GM21786 (cell line): ENCODE measurements around the gene MRGPRX4.
"Not testable (repeated sequence)": the region's sequence is repeated elsewhere in the genome, so short reads cannot be mapped to it uniquely, and the experiment has no call there.

ENCODE experiments used
- ATAC-seq: cut with Tn5 transposase; IDR thresholded peaks from one replicate; pipeline ENCODE4 v1.9.1; 2021; ENCODE audit not compliant: unreplicated experiment

The MRGPRX4 gene

DNA sequence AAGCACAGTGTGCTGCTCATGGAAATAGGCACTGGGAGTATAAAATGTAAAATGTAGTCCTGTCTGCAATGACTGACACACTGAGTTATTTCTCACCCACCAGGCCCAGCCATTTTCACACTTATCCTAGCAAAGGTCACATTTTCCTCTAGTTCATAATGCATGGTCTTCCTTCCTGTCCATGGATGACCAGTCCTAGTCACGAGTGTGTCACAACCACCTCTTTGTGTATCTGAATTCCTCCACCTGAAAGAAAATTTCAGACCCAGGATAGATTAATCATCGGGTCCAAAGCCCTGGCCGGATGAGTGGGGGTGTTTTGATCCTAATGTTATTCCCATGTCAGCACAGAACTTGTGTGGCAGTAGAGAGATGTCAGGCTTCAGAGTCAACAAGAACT is at the start of gene MRGPRX4:
Gene MRGPRX4, plus strand, starts transcription at position 172 of the 400 bp plus-strand sequence. CDS start 420 bp downstream, outside the sequence.
- no peak for ATAC-seq

DNA sequence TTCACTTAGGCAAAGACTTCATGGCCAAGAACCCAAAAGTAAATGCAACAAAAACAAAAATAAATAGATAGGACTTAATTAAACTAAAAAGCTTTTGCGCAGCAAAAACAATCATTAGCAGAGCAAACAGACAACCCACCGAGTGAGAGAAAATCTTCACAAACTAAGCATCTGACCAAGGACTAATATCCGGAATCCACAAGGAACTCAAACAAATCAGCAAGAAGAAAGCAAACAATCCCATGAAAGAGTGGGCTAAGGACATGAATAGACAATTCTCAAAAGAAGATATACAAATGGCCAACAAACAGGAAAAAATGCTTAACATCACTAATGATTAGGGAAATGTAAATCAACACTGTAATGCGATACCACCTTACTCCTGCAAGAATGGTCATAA is 41.5 kb upstream of the MRGPRX4 start:
- not testable (repeated sequence) for ATAC-seq

DNA sequence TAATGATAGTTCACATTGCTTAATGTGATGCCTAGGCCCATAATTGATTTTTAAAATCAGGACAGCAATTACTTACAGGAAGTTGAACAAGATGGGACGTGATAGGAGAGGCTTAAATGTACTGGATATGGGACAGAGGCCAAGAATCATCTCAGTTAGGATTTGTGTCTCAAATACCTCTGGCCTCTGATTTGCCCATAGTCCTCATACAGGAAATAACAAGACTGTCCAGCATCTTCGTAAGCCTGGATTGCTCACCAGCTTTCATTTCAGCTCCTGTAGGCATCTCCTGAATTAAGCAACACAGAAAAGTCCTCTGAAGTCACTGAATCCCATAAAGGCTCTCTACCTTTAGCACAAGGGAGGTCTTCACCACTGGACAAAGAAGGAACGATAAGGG is 40.3 kb upstream of the MRGPRX4 start, which contains the start of gene MRGPRX3:
Gene MRGPRX3, plus strand, starts transcription at position 231 of the 400 bp plus-strand sequence. CDS start 4,632 bp downstream, outside the sequence.
- no peak for ATAC-seq

DNA sequence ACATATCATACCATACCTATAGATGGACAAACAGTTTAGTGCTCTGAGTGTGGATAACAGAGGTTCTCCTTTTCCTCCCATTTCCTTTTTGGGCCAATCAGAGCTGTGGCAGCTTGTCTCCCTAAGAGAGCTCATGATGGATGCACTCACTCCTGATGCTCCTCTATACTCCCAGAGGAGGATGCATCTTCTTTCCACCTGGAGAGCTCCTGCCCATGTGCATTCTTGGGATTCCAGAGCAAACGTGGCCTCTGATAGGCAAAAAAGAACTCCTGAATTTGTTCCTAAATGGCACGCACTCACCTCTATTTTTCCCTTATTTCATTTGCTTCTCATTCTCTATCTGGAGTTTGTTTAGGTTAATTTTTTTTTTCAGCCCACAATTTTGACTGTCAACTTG is 37.3 kb upstream of the MRGPRX4 start:
- no peak for ATAC-seq

DNA sequence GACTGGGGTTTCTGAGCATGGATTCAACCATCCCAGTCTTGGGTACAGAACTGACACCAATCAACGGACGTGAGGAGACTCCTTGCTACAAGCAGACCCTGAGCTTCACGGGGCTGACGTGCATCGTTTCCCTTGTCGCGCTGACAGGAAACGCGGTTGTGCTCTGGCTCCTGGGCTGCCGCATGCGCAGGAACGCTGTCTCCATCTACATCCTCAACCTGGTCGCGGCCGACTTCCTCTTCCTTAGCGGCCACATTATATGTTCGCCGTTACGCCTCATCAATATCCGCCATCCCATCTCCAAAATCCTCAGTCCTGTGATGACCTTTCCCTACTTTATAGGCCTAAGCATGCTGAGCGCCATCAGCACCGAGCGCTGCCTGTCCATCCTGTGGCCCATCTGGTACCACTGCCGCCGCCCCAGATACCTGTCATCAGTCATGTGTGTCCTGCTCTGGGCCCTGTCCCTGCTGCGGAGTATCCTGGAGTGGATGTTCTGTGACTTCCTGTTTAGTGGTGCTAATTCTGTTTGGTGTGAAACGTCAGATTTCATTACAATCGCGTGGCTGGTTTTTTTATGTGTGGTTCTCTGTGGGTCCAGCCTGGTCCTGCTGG is 35.3 kb upstream of the MRGPRX4 start:
- ATAC-seq: no peak

DNA sequence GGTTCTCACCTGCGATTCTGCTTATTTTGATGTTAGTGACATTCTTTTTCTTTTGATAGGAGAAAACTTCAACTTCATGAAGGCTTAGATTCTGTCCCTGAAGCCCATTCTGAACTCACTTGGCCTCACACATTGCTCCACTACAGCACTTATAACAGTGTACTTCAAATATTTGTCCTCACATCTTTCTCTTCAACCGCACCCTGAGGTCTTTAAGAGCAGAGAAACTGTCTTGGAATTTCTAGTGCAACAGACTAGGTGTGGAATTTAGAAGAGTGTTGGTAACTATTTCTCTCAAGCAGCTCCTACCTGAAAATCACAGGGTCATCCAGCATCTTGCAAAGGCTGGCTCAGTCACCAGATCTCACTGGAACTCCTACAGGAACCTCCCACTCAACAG is 32.5 kb upstream of the MRGPRX4 start:
- no peak for ATAC-seq

DNA sequence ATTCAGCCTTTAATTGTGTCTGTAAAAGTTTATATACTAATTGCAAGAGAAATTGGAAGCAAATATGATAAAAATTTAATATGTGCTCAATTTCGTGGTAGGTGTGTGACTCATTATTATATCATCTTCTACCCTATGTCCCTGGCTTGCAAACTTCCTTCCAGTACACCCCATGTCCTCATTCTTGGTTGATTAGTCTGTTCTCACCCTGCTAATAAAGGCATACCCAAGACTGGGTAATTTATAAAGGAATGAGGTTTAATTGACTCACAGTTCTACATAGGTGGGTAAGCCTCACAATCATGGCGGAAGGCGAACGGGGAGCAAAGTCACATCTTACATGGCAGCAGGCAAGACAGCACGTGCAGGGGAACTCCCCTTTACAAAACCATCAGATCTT is 28.4 kb upstream of the MRGPRX4 start:
- ATAC-seq: no peak

DNA sequence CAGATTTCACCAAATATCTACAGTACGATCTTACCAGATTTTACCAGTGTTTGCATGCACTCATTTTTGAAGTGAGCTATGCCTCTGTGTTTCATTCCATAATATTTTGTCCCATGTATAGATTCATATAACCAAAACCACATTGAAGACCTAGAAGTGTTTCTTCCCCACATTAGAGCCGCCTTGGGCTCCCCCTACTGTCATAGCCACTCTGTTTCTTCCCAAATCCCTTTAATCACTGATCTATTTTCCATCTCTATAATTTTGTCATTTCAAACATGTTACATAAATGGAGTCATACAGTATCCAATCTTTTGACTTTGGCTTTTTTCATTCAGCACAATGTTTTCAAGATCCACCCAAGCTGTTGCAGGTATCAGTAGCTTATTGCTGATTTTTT is 27.6 kb upstream of the MRGPRX4 start:
- ATAC-seq: no peak

DNA sequence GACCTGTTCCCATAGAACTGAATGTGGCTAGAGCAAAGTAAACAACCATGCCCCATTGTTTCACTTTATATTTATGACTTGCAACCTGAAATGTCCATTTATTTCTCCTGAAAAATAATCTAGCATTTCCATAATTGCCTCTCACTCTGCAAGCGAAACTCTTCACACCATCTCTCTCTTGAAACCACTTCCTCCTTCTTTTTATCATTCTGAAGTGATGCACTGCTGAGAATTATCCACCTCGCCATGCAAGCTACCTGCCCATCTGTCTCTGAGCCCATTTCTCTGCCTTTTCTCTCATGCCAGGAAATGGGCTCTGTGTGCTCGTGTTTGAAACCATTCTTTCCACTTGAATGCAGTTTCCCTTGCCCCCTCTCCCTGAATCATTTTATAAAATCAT is 26.8 kb upstream of the MRGPRX4 start:
- ATAC-seq: no peak

DNA sequence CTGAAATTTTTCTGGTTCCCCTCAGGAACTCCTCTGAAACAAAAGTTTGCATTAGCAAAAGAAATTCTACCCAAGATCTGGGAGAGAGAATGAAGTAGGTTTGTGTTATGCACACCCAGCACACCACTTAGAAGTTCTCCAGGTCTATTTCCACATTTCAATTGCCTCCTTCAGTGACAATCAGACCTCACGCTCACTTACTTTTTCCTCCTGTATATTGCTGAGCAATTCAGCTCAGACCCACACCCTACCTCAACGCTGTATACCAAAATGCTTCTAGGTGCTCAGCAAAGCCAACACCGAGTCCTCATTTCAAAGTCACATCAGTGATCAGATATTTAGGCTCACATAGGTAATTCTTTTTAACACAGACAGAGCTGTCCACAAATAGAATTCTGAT is 21.1 kb upstream of the MRGPRX4 start:
- no peak for ATAC-seq

DNA sequence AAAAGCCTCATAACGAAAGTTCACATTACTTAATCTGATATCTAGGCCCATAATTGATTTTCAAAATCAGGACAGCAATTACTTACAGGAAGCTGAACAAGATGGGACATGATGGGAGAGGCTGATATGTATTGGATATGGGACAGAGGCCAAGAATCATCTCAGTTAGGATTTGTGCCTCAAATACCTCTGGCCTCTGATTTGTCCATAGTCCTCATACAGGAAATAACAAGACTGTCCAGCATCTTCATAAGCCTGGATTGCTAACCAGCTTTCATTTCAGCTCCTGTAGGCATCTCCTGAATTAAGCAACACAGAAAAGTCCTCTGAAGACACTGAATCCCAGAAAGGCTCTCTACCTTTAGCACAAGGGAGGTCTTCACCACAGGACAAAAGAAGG is 4.3 kb upstream of the MRGPRX4 start:
- no peak for ATAC-seq

DNA sequence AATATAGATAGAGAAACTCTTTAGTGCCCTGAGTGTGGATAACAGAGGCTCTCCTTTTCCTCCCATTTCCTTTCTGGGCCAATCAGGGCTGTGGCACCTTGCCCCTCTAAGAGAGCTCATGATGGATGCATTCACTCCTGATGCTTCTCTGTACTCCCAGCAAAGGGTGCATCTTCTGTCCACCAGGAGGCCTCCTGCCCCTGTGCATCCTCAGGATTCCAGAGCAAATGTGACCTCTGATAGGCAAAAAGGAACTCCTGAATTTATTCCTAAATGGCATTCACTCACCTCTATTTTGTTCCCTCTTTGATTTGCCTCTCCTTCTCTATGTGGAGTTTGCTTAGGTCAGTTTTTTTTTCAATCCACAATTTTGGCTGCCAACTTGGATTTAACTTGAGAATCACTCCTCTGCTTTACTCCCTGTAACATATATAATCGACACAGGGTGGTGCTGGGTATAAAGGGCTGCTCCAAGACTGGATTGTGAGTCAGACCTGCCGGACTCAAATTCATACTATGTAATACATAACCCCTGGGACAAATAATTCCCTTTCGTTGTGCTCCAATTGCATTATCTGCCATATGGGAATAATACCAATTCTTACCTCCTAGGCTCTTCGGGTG is 1.1 kb upstream of the MRGPRX4 start:
- no peak for ATAC-seq

DNA sequence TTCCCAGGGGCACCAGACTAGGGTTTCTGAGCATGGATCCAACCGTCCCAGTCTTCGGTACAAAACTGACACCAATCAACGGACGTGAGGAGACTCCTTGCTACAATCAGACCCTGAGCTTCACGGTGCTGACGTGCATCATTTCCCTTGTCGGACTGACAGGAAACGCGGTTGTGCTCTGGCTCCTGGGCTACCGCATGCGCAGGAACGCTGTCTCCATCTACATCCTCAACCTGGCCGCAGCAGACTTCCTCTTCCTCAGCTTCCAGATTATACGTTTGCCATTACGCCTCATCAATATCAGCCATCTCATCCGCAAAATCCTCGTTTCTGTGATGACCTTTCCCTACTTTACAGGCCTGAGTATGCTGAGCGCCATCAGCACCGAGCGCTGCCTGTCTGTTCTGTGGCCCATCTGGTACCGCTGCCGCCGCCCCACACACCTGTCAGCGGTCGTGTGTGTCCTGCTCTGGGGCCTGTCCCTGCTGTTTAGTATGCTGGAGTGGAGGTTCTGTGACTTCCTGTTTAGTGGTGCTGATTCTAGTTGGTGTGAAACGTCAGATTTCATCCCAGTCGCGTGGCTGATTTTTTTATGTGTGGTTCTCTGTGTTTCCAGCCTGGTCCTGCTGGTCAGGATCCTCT is 709 bp downstream of the MRGPRX4 start:
- no peak for ATAC-seq

DNA sequence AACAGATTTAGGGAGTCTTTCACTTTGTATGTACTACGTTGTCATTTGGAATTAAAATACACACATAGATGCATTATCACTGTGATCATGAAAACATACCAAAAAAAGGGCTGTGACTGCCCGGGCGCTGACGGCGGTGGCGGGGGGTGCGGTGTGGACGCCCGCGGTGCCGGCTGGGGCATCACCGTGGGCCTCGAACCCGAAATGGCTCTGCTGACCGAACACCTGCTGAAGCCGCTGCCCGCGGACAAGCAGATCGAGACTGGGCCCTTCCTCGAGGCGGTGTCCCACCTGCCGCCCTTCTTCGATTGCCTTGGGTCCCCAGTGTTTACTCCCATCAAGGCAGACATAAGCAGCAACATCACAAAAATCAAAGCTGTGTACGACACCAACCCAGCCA is 16.2 kb downstream of the MRGPRX4 start:
- no peak for ATAC-seq

DNA sequence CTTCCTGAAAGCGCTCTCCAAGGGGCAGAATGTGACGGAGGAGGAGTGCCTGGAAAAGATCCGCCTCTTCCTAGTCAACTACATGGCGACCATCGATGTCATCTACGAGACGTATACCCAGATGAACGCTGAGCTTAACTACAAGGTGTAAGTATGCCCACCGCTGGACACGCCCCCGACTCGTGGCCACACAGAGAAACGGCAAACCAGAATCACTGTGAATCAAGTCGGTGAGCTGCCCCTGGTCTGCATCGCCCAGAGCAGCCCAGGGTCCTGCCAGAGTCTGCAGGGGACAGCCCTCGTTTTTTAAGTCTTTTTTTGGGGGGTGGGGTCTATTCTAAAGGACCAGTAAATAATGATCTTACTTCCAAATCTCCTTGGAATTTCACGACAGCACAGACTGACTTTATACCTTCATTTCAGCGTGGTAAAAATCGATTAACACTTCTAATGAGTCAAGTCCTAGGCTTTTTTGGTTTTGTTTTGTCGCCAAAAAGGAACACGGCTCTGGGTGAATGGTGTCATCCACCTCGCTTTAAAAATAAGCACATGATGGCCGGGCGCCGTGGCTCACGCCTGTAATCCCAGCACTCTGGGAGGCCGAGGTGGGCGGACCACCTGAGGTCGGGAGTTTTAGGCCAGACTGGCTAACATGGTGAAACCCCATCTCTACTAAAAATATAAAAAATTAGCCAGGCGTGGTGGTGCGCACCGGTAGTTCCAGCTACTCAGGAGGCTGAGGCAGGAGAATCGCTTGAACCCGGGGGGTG is 17.0 kb downstream of the MRGPRX4 start:
- ATAC-seq: not testable (repeated sequence)

DNA sequence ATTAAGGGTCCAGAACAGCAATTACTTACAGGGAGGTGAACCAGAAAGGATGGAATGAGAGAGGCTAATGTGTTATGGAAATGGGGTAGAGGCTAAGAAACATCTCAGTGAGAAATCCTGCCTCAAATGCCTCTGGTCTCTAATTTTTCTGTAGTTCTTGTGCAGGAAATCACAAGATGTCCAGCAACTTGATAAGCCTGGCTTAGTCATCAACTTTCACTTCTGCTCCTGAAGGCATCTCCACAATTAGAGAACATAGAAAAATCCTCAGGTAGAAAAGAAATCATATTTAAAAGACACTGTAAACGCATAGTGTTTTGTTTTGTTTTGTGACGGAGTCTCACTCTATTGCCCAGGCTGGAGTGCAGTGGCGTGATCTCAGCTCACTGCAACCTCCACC is 18.7 kb downstream of the MRGPRX4 start:
- no peak for ATAC-seq

DNA sequence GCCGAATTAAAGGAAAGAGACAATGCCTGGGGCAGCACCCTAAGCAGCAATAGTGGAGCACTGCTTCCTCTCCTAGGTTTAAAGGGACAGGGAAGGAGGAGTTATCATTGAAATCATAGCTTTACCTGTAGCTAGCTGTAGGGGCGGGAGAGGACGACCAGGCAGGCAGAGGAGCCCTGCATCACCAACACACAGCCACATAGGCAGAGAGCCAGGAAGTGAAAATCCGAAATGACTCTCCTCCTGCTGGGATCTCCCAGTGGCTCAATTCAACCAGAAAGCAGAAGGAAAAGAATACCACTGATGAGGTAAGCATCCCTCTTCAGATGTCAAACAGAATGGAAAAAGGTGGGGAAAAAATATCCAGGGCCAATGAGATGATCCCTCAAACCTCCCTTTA is 20.4 kb downstream of the MRGPRX4 start:
- no peak for ATAC-seq

DNA sequence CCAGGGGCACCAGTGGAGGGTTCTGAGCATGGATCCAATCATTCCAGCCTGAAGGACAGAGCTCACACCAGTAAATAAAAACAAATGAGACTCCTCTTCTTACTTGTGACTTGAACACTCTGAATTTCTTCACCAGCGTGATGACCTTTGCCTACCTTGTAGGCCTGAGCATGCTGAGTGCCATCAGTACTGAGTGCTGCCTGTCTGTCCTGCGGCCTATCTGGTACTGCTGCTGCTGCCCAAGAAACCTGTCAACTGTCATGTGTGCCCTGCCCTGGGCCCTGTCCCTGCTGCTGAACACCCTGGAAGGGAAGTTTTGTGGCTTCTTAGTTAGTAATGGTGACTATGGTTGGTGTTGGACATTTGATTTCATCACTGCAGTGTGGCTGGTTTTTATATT is 23.9 kb downstream of the MRGPRX4 start:
- no peak for ATAC-seq

DNA sequence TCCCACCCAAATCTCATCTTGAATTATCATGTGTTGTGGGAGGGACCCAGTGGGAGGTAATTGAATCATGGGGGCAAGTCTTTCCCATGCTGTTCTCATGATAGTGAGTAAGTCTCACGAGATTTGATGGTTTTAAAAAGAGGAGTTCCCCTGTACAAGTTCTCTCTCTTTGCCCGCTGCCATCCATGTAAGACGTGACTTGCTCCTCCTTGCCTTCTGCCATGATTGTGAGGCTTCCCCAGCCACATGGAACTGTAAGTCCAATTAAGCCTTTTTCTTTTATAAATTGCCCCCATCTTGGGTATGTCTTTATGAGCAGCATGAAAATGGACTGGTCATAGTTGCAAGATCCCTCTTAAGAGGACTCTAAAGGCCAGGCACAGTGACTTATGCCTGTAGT is 25.1 kb downstream of the MRGPRX4 start:
- not testable (repeated sequence) for ATAC-seq

DNA sequence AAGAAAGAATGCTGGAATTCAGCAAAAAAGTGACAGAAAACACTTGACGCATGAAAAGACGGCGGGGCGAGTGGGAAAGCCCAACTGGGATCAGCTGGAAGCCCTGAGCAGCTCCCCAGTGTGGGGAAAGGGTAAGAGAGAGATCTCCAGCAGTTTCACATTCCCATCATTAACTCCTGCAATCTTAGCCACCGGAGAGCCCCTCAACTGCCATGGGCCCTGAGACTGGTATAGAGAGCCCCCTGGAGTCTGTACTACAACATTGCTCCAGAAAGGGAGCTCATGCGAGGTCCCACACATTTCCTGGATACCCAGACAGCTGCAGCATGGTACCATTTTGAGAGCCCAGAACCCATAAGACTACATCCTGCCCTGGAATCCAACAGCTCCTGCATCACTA is 31.1 kb downstream of the MRGPRX4 start:
- ATAC-seq: no peak

DNA sequence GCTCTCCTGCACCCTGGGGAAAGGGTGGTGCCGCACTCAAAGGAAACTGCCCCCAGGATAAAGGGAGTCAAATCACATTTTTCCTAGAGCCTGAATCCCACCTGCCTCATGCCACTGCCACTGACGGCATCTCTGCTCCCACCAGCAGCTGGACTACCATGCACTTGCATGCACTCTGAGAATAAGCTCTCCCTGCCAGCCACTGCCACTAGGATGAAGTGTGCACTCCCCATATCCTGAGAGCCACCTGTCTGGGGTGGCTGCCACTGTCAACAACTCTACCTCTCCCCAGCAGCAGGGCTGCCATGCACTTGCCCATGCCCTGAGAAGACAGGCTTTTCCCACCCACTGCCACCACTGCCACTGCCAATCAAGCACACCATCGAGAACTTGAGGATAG is 31.6 kb downstream of the MRGPRX4 start:
- ATAC-seq: no peak

DNA sequence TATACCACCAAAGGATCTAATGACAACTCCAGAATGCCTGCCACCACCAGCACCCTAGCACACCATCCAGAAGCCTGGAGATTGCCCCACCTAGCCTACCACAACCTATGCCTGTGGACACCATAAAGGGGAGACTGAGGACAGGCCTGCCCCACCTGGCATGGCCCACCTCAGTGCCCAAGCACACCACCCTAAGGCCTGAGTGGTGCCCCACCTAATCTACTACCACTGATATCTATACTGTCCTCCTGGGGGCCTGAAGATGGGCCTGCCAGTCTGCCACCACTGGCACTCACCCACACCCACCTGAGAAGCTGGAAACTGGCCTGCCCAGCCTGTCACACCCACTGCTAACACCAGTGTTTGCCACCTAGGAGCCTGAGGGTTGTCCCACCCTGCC is 32.1 kb downstream of the MRGPRX4 start:
- ATAC-seq: no peak
